Neuron (in vitro differentiated cells): ENCODE data around the gene SPTBN1.

Source experiments
- H2AFZ ChIP-seq: one replicate; pipeline ENCODE4 v1.6.1; 2013; ENCODE audit warnings: low read depth, mild to moderate bottlenecking, inconsistent platforms, low read length, moderate library complexity
- H3K27me3 ChIP-seq: one replicate; pipeline ENCODE4 v1.6.1; 2013; ENCODE audit warnings: low read length; ENCODE audit not compliant: insufficient read depth
- H3K36me3 ChIP-seq: one replicate; pipeline ENCODE4 v1.6.1; 2013; ENCODE audit warnings: low read length; ENCODE audit not compliant: insufficient read depth
- H3K4me1 ChIP-seq: one replicate; pipeline ENCODE4 v1.6.1; 2013; ENCODE audit warnings: low read length; ENCODE audit not compliant: insufficient read depth
- H3K4me3 ChIP-seq: 2 replicates; pipeline ENCODE4 v1.5.1; 2013; ENCODE audit warnings: mild to moderate bottlenecking, low read length, moderate library complexity
- H3K9me3 ChIP-seq: one replicate; pipeline ENCODE4 v1.6.1; 2013; ENCODE audit warnings: low read length

SPTBN1 gene

DNA sequence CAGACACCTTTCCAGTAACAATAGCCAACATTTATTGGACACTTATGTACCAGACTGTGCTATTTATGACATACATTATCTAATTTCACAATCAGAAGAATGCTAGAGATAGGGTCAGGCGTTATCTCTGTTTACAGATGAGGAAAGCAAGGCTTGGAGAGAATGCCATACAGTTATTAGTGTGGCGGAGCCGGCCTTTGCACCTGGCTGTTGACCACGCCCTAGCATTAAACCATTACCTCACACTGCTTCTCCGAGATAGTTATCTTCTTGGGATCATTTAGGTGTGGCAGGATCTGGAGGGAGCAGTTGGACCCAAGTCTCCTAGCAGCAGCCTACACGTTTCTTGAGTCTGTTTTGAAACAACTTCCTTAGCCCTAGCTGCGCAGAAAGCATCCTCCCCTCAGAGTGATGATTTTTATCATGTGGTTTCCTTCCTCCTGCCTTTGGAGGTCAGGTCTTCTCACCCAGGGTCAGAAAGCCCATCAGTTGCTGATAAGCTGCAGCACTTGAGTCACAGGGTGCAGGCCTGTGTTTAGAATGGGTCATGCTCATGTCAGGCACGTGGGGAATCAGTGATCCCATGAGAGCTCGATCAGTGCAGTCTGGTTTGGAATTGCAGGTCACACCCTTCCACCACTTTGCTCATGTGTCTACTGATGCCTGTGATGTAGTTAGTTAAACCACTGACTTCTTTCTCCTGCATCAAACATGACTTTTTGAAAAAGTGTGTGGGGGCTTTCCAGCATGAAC, 118.2 kb downstream of the SPTBN1 start:
- no peaks in the 10 kb centered on the region for H3K36me3 ChIP-seq
- no peak overlapping the region for H2AFZ ChIP-seq
- H3K27me3 ChIP-seq = no peaks in the 10 kb centered on the region
- H3K9me3 ChIP-seq = no peaks in the 10 kb centered on the region
- no peak overlapping the region for H3K4me3 ChIP-seq
- H3K4me1 ChIP-seq = peaks cover 8% of the 10 kb centered on the region

DNA sequence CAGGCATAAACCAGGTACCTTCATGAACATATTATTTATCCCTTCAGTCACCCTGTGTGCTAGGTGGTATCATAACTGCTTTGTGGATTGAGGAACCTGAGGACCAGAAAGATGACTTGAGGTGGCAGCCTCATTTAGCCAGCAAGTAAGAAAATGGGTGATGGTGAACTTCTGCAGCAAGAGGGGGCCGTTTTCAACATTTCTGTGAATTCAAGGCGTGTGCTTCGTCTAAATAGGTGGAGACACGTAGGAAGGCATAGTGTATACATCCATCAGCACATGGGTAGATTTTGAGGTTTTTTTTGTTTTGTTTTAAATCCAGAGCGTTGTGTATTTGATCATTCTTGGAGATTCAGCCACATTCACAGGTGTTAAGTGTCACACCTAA, 118.7 kb downstream of the SPTBN1 start:
- no peaks in the 10 kb centered on the region for H3K36me3 ChIP-seq
- no peak overlapping the region for H2AFZ ChIP-seq
- H3K27me3 ChIP-seq = no peaks in the 10 kb centered on the region
- H3K9me3 ChIP-seq = no peaks in the 10 kb centered on the region
- H3K4me1 ChIP-seq = peaks cover 8% of the 10 kb centered on the region
- H3K4me3 ChIP-seq = no peak overlapping the region

DNA sequence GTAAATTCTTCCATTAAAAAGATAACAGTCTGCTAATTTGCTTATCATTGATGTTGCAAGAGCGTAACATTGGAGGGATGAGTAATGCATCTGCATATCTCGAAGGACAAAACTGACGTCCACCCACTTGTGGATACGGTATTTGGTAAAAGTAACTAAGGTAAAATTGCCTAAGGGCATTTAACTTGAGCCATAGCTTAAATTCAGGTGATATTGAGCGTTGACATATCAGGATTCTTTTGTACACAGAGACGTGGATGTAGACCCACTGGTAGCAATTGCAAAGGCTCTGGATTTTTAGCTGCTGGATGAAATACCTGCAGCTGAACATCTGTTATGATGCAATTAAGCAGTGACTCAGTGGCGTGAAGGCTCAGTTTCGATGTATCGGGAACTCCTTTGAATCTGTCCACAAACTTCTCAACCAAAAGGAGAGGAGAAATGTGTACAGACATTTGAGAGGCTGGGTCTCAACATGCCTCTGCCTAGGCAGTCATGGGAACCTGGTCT, 119.3 kb downstream of the SPTBN1 start:
- Histone ChIP-seq H3K4me1 (peaks cover 8% of the 10 kb centered on the region), H3K4me3 (no peak overlapping the region), H3K27me3 (no peaks in the 10 kb centered on the region)

DNA sequence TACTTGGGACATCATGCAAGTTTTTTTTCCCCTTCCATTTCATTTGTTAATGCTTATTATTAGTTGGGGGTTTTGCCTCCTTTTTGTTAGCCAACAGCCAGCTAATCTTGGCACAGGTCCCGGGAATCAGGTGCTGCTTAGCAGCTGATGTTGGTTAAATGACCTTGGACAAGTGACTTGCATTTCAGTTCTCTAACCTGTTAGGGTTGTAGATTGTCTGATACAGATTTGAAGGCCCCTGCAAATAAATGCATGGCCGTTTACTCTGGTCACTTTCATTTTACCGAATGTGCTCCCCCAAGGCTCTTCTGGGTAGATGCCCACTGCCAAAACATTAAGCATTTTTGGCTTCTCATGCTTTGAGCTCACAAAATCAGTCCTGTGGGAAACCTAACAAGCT, 120.9 kb downstream of the SPTBN1 start:
- H3K36me3 ChIP-seq = no peaks in the 10 kb centered on the region
- H3K27me3 ChIP-seq = no peaks in the 10 kb centered on the region
- no peak overlapping the region for H3K4me3 ChIP-seq
- no peak overlapping the region for H2AFZ ChIP-seq
- peaks cover 8% of the 10 kb centered on the region for H3K4me1 ChIP-seq
- H3K9me3 ChIP-seq = no peaks in the 10 kb centered on the region

More for the DNA sequence above, 119.3 kb downstream of the SPTBN1 start:
- H3K9me3 ChIP-seq = no peaks in the 10 kb centered on the region
- no peaks in the 10 kb centered on the region for H3K36me3 ChIP-seq
- H2AFZ ChIP-seq = no peak overlapping the region

DNA sequence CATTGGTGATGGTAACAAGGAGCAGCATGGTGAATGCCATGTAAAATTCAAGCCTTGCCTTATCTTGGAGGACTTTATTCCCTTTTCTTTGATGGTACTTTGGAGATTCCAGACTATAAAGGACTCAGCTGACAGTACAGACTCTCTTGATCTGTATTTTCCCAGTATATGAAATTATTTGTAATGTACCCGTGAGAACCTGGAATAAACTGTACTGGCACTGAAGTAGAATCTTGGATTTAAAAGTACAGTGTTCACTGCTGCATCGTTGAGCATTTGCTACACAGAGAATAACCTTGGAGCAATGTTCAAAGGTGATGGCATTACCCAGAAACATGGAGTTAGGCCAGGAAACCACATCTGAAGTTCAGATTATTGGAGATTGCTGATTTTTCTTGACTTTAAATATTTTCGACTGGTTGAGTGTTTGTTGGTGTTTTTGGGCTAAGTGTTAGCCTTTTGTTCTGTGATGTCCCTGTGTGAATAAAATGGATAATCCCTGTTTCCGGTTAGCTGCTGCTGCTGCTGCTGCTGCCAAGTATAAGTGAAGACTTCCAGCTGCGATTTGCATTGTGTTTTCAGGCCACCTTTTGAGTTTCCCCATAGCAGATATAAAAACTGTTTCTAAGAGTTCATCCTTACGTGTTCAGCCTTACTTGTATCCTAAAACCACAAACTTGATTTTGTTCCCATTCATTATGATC, 122.0 kb downstream of the SPTBN1 start:
- no peaks in the 10 kb centered on the region for H3K36me3 ChIP-seq
- H3K4me1 ChIP-seq = peaks cover 8% of the 10 kb centered on the region
- H2AFZ ChIP-seq = no peak overlapping the region
- H3K27me3 ChIP-seq = no peaks in the 10 kb centered on the region
- no peaks in the 10 kb centered on the region for H3K9me3 ChIP-seq
- H3K4me3 ChIP-seq = no peak overlapping the region

DNA sequence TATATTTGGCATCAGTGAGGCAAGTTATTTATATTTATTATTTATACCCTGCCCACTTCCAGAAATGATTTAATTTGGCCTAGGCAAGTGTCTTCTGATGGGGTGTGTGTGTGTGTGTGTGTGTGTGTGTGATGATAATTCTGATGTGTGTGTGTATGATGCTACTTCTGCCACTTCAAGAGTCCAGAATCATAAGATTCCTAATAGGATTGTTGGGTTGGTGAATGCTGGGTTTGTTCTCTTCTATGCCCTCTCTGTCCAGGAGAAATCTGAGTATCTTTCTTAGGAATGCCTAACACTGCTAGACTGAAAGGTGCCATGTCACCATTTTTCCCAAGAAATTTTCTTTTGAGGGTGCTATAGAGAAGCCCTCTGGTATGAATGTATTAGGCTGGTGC, 122.5 kb downstream of the SPTBN1 start:
- no peaks in the 10 kb centered on the region for H3K9me3 ChIP-seq
- H2AFZ ChIP-seq = no peak overlapping the region
- H3K36me3 ChIP-seq = no peaks in the 10 kb centered on the region
- peaks cover 8% of the 10 kb centered on the region for H3K4me1 ChIP-seq
- H3K4me3 ChIP-seq = no peak overlapping the region
- H3K27me3 ChIP-seq = no peaks in the 10 kb centered on the region

DNA sequence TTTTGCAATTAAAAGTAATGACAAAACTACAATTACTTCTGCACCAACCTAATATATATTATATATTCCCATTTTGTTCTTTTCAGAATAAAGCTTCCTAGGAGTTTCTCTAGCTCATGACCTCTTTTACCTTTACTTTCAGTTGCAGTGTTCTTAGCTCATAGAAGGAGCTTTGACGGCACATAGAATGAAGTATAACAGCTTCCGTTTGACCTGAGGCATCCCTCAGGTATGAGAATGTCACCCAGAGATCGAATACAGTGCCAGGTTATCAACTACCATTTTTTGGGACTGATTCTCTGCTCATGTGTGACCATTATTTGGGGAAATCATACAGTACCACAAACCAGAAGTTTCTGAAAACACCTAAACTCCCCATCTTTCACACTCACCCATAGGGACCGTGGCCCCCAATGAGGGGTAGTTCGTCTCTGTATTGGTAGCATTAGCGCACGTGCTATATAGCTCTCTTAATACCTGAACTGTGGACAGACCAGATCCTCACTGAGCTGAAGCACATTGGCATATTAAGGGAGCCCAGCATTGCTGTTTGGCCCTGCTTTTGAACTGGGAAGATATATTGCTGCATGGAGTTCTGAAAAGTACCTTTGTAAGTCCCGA, 123.0 kb downstream of the SPTBN1 start:
- H2AFZ ChIP-seq = no peak overlapping the region
- no peak overlapping the region for H3K4me3 ChIP-seq
- no peaks in the 10 kb centered on the region for H3K36me3 ChIP-seq
- peaks cover 8% of the 10 kb centered on the region for H3K4me1 ChIP-seq
- H3K27me3 ChIP-seq = no peaks in the 10 kb centered on the region
- H3K9me3 ChIP-seq = no peaks in the 10 kb centered on the region

DNA sequence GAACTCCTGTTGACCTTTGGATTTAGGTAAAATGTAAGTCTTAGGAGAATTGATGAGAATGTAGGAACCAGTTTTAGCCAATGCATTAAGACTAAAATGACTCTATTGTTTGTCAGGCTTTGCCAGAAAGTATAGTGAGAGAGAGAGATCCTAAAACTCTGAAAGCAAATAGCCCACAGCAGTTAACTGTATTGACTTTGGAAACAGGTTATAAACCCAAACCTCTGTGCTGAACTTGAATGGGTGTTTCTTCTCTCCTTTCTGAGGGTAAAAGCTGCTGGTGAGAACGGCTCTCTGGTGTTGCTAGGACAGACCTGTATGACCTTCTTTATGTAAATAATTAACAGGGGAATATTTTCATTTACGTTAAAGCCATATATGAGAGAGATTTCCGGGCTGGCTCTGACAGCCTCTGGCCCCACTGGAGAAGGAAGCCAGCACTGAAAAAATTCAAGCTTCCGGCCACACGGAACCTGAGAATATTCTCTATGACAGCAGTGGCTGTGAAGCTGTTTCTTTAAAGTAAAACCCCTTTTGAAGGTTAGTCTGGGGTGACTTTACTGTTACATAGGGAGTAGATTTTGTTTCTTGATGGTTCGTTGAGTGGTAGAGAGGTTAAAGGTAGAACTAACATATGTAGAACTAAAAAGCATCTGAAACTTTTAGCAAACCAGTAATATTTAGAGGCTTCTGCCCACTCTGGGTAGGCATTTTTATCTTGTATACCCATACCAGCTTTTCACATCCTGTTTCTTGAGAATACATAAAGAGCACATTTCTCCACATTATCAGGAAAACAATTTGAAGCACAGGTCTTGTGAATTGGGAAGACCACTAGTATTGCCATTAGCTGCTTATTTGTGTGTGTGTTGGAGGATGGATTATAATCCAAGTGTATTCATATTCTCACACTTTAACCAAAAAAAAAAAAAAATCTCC, 123.8 kb downstream of the SPTBN1 start:
- H3K9me3 ChIP-seq = no peaks in the 10 kb centered on the region
- no peak overlapping the region for H2AFZ ChIP-seq
- peaks cover 8% of the 10 kb centered on the region for H3K4me1 ChIP-seq
- H3K36me3 ChIP-seq = no peaks in the 10 kb centered on the region
- H3K4me3 ChIP-seq = no peak overlapping the region
- no peaks in the 10 kb centered on the region for H3K27me3 ChIP-seq

DNA sequence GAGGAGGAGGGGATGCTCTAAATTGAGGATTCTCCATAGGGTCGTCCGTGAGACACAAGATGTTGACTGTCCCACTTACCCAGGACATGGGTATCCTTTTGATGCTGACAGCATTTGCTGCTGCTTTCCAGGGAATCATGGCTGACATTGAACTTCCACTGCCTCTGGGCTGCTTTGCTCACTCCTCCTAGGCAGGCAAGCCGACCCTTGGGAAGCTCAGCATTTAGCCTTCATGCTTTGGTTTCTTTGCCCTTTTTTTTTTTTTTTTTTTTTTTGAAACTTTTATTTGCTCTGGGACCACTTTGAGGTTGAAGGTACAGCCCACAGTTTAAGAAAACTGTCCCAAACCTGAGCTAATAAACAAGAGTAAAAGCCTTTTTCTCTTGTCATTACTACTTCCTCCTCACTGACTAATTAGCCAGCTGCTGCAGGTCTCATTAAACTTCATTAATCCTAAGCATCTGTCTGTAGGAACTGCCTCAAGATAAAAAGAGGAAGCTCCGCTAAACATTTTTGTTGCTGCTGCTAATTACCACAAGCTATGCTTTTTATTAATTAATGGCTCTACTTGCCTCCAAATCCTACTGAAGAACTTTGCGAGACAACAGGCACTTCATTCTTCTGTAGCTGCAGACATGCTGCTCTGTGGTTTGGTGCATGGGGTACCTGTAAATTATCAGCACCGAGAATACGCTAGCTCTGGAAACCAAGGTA, 125.4 kb downstream of the SPTBN1 start:
- Histone ChIP-seq H3K4me1 (peaks cover 8% of the 10 kb centered on the region), H3K9me3 (no peaks in the 10 kb centered on the region), H3K36me3 (no peaks in the 10 kb centered on the region), H2AFZ (no peak overlapping the region), H3K27me3 (no peaks in the 10 kb centered on the region), H3K4me3 (no peak overlapping the region)

DNA sequence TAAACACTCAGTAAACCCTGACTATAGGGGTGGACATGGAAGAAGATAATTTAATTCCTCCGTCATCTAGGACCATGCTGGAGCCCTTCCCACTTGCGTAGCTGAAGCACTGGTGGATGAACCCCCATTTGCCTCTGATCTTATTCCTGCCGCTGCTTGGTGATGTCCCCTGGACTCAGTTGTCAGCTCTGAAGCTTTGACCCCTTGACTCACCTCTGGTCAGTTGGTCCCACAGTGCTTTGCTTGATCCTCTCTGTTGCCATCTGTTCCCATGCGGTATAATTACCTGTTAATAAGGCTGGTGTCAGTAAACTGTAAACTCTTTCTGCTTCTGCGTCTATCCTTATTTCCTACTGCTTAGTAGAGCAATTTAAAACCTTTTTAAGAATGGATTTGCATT, 126.9 kb downstream of the SPTBN1 start:
- peaks cover 7% of the 10 kb centered on the region for H3K4me1 ChIP-seq
- no peak overlapping the region for H2AFZ ChIP-seq
- H3K36me3 ChIP-seq = no peaks in the 10 kb centered on the region
- no peak overlapping the region for H3K4me3 ChIP-seq
- no peaks in the 10 kb centered on the region for H3K9me3 ChIP-seq
- no peaks in the 10 kb centered on the region for H3K27me3 ChIP-seq

DNA sequence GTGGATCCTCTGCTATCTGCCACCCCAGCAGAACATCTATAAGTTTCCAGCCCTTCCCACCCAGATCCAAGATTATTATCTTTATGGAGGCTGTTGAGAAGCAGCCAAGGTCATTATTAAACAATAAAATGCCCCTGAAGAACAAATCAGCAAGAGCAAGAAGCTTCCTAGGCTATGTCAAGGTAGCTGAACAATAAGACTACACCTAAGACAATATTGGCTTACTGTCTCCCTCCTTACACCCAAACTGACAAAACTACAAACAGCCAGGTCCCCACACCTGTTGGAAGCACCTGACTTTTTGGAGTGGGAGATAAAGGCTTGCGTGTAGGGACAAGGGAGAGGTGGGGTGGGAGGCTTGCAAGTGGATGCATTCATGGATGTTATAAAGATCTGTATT, 128.5 kb downstream of the SPTBN1 start:
- Histone ChIP-seq H2AFZ (no peak overlapping the region), H3K4me3 (no peak overlapping the region), H3K36me3 (no peaks in the 10 kb centered on the region), H3K27me3 (no peaks in the 10 kb centered on the region), H3K4me1 (no peaks in the 10 kb centered on the region), H3K9me3 (no peaks in the 10 kb centered on the region)

DNA sequence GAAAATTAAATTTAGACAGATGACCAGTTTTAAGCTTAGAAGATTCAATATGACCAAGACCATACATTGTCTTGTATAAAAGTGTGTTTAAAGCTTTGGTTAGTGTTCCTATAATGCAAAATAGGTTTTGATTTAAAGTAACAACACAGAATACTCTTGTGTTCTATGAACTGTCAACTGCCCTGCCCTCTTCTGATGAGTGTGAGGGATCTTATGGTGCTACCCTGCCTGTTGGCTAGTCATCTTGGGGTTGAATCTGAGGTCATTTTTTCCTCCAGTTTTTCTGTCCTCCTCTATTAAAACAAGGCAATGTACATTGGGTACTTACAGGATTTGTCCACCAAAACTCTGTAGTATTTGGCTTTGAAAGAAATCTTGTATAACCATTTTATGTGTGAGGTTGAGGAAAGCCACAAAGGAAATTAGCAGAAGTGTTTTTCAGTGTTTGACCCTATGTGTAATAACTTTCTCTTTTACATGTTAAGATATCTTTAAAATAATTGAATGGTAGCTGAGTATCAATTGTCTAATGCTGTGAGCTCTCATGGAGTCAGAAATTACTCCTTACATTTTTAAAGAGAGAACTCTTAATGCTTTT, 129.1 kb downstream of the SPTBN1 start:
- Histone ChIP-seq H2AFZ (no peak overlapping the region), H3K9me3 (no peaks in the 10 kb centered on the region), H3K4me3 (no peak overlapping the region), H3K4me1 (peaks cover 3% of the 10 kb centered on the region), H3K27me3 (no peaks in the 10 kb centered on the region), H3K36me3 (no peaks in the 10 kb centered on the region)
